GM18499 (cell line): ENCODE measurements around the gene UBL4A.

Experiments
- ATAC-seq: cut with Tn5 transposase; IDR thresholded peaks from one replicate; pipeline ENCODE4 v1.9.1; 2021; ENCODE audit warnings: moderate number of reproducible peaks; ENCODE audit not compliant: insufficient read depth, unreplicated experiment

Gene UBL4A

GRCh38 chrX:154466036-154466435 is 20.4 kb downstream of the UBL4A start:
- ATAC-seq, result no peak

DNA sequence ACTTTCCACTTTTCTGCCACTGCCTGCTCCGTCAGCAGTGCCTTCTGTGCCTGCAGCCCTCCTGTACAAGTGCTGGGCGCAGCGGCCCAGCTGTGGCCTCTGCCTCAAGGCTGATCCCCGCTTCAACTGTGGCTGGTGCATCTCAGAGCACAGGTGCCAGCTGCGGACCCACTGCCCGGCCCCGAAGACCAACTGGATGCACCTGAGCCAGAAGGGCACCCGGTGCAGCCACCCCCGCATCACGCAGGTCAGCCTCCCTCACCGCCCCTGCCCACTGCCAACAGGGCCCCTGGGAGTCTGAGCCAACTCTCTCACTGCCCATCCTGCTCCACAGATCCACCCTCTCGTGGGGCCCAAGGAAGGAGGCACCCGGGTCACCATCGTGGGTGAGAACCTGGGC is 20.8 kb downstream of the UBL4A start:
- no peak for ATAC-seq

DNA sequence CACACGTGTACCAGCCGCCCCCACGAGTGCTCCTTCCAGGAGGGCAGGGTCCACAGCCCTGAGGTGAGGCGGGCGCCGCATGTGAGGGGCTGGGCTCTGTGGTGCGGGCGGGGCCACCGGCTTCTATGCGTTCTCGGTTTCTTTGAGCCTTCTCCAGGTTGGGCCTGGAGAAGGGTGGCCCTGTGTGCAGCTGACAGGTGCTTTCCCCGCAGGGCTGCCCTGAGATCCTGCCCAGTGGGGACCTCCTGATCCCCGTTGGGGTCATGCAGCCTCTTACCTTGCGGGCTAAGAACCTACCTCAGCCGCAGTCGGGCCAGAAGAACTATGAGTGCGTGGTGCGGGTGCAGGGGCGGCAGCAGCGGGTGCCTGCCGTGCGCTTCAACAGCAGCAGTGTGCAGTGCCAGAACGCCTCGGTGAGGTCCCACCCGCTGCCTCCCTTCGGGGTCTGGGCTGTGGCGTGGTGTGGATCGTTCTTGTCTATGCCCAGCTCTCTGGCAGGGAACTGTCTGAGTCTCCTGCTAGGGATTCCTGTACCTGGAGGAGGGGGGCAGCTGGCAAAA is 21.5 kb downstream of the UBL4A start:
- no peak for ATAC-seq

DNA sequence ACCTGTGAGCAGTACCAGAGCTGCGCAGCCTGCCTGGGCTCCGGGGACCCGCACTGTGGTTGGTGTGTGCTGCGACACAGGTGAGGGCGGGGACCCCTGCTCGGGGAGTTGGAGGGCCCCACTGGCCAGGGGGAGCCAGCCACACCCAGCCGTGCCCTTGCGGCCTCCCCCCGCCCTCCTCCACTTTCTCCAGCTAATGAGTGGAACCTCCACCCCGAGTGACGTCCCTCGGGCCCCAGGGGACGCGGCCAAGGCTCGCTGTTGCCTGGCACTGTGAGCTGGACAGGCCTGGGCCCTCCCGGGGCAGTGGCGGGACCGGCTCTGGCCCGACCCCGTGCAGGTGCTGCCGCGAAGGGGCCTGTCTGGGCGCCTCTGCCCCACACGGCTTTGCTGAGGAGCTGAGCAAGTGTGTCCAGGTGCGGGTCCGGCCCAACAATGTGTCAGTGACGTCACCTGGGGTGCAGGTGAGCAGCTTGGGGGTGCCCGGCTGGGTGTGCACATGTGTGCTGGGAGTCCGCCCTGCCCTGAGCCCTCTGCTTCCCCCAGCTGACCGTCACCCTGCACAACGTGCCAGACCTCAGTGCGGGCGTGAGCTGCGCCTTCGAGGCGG is 22.7 kb downstream of the UBL4A start:
- no peak for ATAC-seq

DNA sequence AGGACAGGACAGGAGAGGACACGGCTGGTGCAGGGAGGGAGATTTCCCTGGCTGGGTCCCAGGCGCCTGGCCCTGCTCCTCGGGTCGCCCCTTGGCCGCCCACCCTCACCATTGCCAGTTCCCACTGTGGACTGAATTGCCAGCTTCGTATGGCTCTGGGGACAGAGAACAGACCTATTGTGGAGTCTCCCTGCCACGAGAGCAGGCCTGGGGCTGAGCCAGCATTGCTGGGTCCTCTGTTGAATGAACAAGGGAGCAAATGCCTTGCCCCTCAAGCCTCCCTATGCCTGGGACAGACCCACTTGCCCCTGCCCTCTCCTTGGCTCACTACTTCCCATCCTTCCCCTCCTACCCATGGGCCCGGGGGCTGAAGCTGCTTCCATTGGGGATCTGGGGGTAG is 24.0 kb downstream of the UBL4A start:
- no peak for ATAC-seq

- no peak for ATAC-seq
Measured at GRCh38 chrX:154460326-154460725, 26.1 kb downstream of the UBL4A start.

- ATAC-seq, result no peak
Measured at GRCh38 chrX:154459832-154460231, 26.6 kb downstream of the UBL4A start.

GRCh38 chrX:154458954-154459778 is 27.2 kb downstream of the UBL4A start:
- ATAC-seq, result no peak

DNA sequence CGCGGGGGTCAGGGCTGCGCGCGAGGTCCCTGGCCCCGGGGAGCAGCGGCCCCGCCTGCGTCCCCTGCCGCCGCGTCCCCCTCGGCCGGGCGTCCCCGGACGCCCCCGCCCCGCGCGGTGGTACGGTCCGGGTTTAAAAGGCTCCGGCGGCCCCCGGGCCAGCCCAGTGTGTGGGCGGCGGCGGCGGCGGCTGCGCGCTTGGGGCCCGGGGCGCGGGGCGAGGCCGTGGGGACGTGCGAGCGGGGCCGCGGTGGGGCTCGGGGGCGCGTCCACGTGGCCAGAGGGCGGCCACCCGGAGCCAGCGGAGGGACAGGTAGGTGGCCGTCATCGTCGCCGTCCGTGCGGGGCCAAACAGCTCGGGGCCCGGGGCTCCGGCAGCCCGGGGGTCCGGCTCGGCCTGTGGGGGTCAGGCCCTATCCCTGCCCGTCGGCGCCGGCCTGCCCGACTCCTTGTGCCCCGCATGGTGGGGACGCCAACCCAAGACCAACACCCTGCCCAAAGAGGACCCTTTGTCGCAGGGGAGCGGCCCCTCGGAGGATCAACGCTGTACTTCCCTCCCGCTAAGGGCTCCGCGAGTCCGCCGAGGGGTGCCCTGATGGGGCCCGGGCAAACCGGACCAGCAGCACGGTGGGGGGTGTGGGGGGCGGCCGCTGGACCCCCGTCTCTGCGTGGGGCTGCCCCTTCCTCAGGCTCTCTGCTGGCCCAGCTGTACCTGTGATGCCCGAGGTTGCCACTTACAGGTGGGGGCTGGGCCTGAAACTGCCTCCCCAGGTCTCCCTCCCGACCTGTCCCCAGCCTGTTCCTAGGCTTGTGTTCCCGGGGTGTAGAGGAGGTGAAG is 28.1 kb downstream of the UBL4A start, which contains the start of gene PLXNA3:
TSS of gene PLXNA3 (plus strand) at position 166 of the 838 bp plus-strand sequence. CDS start 1,903 bp downstream, outside the sequence.
- no peak for ATAC-seq

GRCh38 chrX:154457491-154458115 is 28.8 kb downstream of the UBL4A start:
- ATAC-seq, result no peak

DNA sequence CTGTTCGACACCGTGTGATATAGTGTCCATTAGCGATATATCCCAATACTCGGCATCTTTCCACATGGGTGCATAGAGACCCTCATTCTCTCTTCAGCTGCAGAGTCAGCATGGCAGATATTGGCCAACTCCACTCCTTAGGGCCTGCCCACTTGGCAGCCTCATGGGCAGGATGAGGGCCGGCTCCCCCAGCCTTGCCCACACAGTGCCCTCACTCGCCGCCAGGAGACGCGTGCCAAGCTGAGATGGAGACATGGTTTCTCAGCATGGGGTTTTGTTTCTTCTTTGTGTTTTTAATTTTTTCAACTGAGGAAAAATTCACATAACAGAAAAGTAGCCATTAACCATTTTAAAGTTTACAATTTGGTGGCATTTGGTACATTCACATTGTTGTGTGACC is 33.6 kb downstream of the UBL4A start:
- ATAC-seq, result no peak

- ATAC-seq, result no peak
Measured at GRCh38 chrX:154450312-154450711, 36.1 kb downstream of the UBL4A start.

DNA sequence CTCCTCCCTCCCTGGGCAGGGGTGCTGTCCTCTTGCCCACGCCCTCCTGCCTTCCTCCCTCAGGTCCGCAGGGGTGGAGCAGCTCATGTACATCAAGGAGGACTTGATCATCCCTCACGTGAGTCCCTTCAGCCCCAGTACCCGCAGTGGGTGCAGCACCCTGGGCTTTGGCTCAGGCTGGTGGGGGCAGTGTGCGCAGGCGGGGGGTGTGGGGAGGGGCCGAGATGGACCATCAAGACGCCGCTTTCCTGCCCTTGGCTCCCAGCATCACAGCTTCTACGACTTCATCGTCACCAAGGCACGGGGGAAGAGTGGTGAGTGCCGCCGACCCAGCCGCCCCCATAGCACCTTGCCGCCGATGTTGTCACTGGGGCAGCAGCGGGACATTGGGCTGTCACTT is 36.8 kb downstream of the UBL4A start:
- ATAC-seq, result no peak

- no peak for ATAC-seq
Measured at GRCh38 chrX:154448484-154448883, 37.9 kb downstream of the UBL4A start.

DNA sequence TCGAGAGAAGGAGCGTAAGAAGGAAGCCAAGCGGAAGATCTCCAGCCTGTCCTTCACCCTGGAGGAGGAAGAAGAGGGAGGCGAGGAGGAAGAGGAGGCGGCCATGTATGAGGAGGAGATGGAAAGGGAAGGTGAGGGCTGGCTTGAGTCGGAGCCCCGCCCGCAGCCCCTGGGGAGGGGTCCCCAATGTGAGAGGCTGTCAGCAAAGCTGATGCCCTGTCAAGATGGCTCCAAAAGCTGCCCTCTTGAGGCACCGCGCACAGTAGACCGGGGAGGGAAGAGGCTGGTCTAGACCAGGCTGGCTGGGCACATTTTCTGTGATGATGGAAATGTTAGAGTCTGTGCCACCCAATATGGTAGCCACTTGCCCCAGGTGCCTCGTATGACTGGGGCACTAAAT is 40.0 kb downstream of the UBL4A start:
- ATAC-seq, result no peak

GRCh38 chrX:154445776-154446175 is 40.6 kb downstream of the UBL4A start:
- ATAC-seq, result no peak

GRCh38 chrX:154444755-154445246 is 41.6 kb downstream of the UBL4A start:
- no peak for ATAC-seq

DNA sequence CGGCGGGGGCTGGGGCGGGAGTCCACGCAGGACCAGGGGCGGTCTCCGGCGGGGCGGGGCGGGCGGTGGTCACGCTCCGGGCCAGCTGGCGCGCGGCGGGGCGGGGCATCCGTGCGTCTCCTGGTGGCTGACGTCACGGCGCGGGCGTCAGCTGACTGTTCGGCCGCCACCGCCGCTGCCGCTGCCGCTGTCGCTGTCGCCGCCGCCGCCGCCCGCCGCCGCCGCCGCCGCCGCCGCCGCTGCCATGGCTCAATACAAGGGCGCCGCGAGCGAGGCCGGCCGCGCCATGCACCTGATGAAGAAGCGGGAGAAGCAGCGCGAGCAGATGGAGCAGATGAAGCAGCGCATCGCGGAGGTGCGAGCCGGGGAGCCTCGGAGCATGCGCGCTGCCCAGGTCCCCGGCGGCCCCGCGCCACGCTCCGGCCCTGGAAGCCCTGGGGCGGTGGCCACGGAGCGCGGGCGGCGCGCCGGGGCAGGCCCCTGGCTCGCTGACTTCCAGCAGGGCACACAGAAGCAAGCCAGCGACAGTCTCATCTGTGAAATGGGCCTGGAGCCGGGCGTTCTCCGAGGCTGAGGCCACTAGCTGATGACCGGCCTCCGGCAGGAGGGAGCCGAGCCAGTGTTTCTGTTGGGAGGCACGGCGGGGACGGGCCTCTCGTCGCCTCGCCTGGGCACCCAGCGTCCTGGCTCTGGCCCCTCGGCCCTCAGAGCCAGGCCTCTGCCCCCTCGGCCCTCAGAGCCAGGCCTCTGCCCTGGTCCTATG is 42.2 kb downstream of the UBL4A start, which contains the start of gene FAM50A:
TSS of gene FAM50A (plus strand) at position 150 of the 763 bp plus-strand sequence. CDS start at position 245, 95 bp downstream.
- no peak for ATAC-seq

GRCh38 chrX:154443479-154443910 is 42.9 kb downstream of the UBL4A start:
- no peak for ATAC-seq
